Measurements from ENCODE around the gene GABRQ.
"Not testable (repeated sequence)": the region's sequence is repeated elsewhere in the genome, so short reads cannot be mapped to it uniquely, and the experiment has no call there.

Gene GABRQ

DNA sequence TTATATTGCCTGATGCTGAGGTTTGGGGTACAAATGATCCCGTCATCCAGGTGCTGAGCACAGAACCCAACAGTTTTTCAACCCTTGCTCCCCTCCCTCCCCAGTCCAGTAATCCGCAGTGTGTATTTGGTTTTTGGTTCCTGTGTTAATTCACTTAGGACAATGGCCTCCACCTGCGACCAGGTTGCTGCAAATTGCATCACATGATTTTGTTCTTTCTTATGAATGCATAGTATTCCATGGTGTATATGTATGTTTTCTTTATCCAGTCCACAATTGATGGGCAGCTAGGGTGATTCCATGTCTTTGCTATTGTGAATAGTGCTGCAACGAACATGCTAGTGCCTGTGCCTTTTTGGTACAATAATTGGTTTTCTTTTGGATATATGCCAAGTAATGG lies 25.4 kb downstream of the GABRQ start:
- DNase-seq = no peak

DNA sequence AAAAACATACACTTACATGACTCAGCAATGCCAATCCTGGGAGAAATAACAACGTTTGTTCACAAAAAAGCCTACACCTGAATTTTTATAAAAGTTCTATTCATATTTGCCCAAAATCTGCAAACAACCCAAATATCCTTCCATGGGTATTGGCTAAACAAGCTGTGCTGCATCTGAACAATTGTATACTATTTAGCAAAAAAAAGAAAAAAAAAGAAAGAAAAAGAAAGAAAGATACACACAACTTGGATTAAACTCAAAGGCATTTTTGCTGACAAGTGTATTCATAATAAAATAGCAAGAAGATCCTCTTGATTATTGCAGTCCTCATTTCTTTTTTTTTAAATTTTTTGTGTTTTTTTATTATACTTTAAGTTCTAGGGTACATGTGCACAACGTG lies 36.4 kb downstream of the GABRQ start:
- DNase-seq = no peak

DNA sequence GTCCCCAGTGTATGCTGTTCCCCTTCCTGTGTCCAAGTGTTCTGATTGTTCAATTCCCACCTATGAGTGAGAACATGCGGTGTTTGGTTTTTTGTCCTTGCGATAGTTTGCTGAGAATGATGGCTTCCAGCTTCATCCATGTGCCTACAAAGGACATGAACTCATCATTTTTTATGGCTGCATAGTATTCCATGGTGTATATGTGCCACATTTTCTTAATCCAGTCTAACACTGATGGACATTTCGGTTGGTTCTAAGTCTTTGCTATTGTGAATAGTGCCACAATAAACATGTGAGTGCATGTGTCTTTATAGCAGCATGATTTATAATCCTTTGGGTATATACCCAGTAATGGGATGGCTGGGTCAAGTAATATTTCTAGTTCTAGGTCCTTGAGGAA lies 37.0 kb downstream of the GABRQ start:
- not testable (repeated sequence) for DNase-seq

DNA sequence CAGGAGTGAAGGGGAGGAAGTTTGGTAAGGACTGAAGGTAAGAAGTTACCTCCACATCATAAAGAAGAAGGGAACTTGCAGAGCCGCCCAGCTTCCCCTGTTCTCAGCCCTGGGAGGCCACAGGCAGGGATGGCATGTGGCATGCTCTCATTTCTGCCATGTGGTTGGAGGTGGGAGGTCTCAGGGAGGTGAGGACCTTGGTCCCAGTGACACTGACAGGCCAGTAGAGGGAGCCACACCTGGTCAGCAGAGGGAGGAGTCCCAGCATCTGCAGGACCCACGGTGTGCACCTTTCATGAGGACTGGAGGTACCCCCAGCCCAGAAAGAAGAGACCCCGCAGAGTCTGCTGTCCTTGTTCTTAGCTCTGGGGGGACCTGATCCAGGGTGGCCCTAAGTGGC lies 43.3 kb downstream of the GABRQ start:
- not testable (repeated sequence) for DNase-seq

DNA sequence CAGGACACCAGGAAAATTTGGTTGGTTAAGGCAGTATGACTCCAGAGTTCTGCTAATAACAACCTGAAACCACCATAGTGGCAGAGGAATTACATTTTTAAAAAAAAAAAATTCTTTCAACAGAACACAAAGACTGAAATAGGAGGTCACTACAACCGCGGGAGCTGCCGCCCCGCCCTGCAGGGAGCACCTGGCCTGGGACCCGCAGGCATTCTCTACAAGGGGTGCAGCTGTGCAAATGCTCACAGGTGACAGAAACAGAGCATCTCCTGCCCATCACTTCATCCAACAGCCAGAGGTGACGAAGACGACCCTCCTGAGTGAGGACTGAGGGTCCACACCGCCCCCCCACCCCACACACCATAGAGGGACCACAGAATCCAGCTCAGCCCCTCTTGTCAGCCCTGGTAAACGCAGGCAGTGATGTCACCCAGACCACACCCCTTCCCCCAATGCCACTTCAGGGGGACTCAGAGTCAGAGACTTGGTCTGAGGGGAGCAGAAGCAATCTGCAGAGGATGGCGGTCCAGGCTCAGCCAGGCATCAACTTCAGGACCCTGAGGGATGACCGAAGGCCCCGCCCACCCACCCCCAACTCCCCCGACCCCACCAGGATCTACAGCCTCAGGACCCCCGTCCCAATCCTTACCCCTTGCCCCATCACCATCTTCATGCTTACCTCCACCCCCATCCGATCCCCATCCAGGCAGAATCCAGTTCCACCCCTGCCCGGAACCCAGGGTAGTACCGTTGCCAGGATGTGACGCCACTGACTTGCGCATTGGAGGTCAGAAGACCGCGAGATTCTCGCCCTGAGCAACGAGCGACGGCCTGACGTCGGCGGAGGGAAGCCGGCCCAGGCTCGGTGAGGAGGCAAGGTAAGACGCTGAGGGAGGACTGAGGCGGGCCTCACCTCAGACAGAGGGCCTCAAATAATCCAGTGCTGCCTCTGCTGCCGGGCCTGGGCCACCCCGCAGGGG lies 60.5 kb downstream of the GABRQ start, which contains the start of gene MAGEA3:
Gene MAGEA3, plus strand, starts transcription at position 843 of the 980 bp plus-strand sequence. CDS start 2,039 bp downstream, outside the sequence.
- DNase-seq = not testable (repeated sequence)

DNA sequence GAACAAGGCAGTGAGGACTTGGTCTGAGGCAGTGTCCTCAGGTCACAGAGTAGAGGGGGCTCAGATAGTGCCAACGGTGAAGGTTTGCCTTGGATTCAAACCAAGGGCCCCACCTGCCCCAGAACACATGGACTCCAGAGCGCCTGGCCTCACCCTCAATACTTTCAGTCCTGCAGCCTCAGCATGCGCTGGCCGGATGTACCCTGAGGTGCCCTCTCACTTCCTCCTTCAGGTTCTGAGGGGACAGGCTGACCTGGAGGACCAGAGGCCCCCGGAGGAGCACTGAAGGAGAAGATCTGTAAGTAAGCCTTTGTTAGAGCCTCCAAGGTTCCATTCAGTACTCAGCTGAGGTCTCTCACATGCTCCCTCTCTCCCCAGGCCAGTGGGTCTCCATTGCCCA lies 62.7 kb downstream of the GABRQ start:
- DNase-seq = not testable (repeated sequence)

DNA sequence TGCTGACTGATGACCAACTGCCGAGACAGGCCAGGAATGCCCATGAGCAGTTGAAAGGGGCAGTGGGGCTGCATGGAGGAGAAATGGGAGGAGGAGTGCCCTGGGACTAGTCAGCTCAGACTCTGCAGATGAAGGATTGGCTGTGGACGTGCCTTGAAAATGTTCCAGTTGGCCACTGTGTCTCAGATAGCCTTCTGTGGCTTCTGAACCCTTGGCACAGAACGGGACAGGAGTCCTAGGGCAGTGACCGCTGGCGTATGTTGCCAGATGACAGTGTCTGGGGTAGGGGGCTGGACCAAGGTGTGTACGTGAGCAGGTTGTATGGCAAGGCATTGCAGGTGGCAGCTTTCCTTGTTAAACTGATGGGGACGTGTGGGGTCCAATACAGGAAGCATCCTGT lies 68.8 kb downstream of the GABRQ start:
- not testable (repeated sequence) for DNase-seq

Data from CD4-positive, alpha-beta T cell treated with Interleukin-17A for 1 hour (primary cell).